ENCODE results near the gene PRND. TPM values are rescaled to one million over a fixed set of nuclear protein-coding genes. Genes with fewer than 3 reads are reported as not detected.

The PRND gene
- total RNA-seq, 1 experiment from 2014 or later, result 0.04 TPM

DNA sequence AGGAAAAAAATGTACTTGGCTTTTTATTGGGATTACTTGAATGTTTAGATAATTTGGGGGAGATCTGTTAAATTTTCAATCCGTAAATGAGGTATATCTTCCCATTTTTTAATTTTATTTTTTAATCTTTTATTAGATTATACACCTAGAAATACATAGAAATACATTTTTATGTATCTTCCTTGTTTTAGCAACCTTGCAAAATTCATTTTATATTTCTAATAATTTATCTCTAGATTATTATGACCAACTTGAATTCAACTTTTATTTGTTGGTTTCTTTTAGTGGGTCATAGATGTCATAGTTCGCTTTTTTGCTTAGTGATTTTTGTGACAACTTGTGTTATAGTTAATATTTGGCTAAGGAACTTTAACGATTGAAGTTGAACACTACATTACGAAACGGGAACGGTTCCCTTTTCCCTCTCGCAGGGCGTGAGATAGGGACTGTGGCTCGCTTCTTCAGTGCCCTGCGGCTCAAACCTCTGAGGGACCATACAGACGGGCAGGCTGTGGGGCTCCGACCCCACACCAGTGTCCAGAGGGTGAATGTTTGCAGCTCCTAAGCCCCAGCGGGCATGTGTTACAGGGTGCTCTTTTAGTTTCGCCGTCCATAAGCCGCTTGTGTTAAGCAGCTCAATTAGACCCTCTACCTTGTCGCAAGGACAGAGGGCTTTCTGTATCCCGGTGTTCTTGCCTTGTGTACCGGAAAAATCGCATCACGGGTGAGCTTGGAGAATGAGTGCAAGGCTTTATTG, 53.8 kb downstream of the PRND start:
- no peaks in the 10 kb centered on the region for H3K27me3 ChIP-seq (ENCODE audit: insufficient read depth, low read length)
- no peak overlapping the region for H3K56ac ChIP-seq (ENCODE audit: insufficient read length, low read depth, low read length)
- no peak overlapping the region for H2AFZ ChIP-seq (ENCODE audit: low read length)
- no peaks in the 10 kb centered on the region for H3K4me1 ChIP-seq (ENCODE audit: insufficient read depth, low read length)
- Mint-ChIP-seq H3K4me3 (no peak overlapping the region), H3K27me3 (ENCODE audit: low read depth) (peaks cover 1% of the 10 kb centered on the region; the same call in 1 of the 2 replicates), H3K4me1 (no peaks in the 10 kb centered on the region), H3K27ac (no peak overlapping the region), H3K36me3 (ENCODE audit: insufficient read depth in 1 of 3, low read depth in 3 of 3) (peaks cover 0 to 17% (median 6%) of the 10 kb centered on the region in 3 experiments; a peak in 5 of 7 replicates), H3K9me3 (peaks cover 18 to 21% of the 10 kb centered on the region in 2 experiments)
- H3K9me3 ChIP-seq (ENCODE audit: control insufficient read depth, low read depth, low read length), result peaks cover 11% of the 10 kb centered on the region
- no peak overlapping the region for H2BK120ac ChIP-seq (ENCODE audit: low read depth, low read length, poor library complexity, severe bottlenecking)
- no peak overlapping the region for H3K14ac ChIP-seq (ENCODE audit: insufficient read depth, low read length)
- WGBS (ENCODE audit: extremely low coverage, insufficient read length, low lambda C conversion rate), result no CpG with 5 or more reads among the region's 21 CpGs
- no peak overlapping the region for H4K8ac ChIP-seq (replicated peaks; ENCODE audit: insufficient read length, low read depth, low read length)
- H2BK12ac ChIP-seq (ENCODE audit: insufficient read length, low read depth, low read length), result no peak overlapping the region
- no peak overlapping the region for H3K9ac ChIP-seq (ENCODE audit: extremely low read depth, insufficient read length, low read length)
- no peak overlapping the region for H4K91ac ChIP-seq (ENCODE audit: insufficient read length, low read depth, low read length)
- no peak for TF ChIP-seq CTCF (conservative IDR thresholded peaks at IDR 0.05)
- H3K79me1 ChIP-seq (ENCODE audit: insufficient read depth, low read depth, low read length, poor library complexity, severe bottlenecking), result no peaks in the 10 kb centered on the region
- H3T11ph ChIP-seq (ENCODE audit: low read length), result no peak overlapping the region
- no peak for DNase-seq
- no peaks in the 10 kb centered on the region for H3K23me2 ChIP-seq (ENCODE audit: insufficient read length, low read depth, low read length, poor library complexity, severe bottlenecking)
- H3K4ac ChIP-seq (ENCODE audit: low read depth, low read length), result no peak overlapping the region
- H2BK5ac ChIP-seq (ENCODE audit: insufficient read length, low read length), result no peak overlapping the region
- H2BK15ac ChIP-seq (ENCODE audit: low read depth, low read length), result no peak overlapping the region
- H3K23ac ChIP-seq (ENCODE audit: insufficient read length, low read depth, low read length), result no peak overlapping the region
- no peak overlapping the region for H3K18ac ChIP-seq (ENCODE audit: insufficient read length, low read depth, low read length)
- no peak overlapping the region for H2AK5ac ChIP-seq (ENCODE audit: insufficient read length, low read length)
- H4K5ac ChIP-seq (ENCODE audit: insufficient read length, low read depth, low read length), result no peak overlapping the region
- H4K20me1 ChIP-seq (ENCODE audit: control insufficient read depth, insufficient read depth, insufficient read length), result no peaks in the 10 kb centered on the region
- H2BK20ac ChIP-seq (ENCODE audit: low read depth, low read length, poor library complexity, severe bottlenecking), result no peak overlapping the region
- no peak overlapping the region for H3K4me2 ChIP-seq (ENCODE audit: insufficient read depth, insufficient read length, low read length)
- H3K79me2 ChIP-seq (ENCODE audit: insufficient read depth, low read length), result no peaks in the 10 kb centered on the region
- H3K27ac ChIP-seq (ENCODE audit: insufficient read length, low read depth, low read length), result no peak overlapping the region
